GM12892 (cell line): ENCODE measurements around the gene PDE7B.

Experiments
- POLR2A ChIP-seq: IDR thresholded peaks from 2 replicates; pipeline ENCODE4 v1.6.1; 2011; ENCODE audit warnings: low read depth, low read length, control low read depth
- POLR2AphosphoS5 ChIP-seq: IDR thresholded peaks from 2 replicates; pipeline ENCODE4 v1.6.1; 2011; ENCODE audit warnings: low read depth, low read length, control low read depth

GRCh38 chr6:136024711-136025110 lies 173.2 kb downstream of the PDE7B start:
- TF ChIP-seq POLR2A (no peak), POLR2AphosphoS5 (no peak)
